ENCODE results near the gene SAMD3.

- TF ChIP-seq CTCF (conservative IDR thresholded peaks at IDR 0.05) (no peak), EZH2 (IDR thresholded peaks at IDR 0.05; ENCODE audit: low read depth) (no peak)
These were observed 111.7 kb downstream of the SAMD3 start for GRCh38 chr6:130111031-130111430.
